SKM-1 treated with dmso at 0.1 percent for 144 hours (cell line): ENCODE data around the gene RBM17.
"Not testable (repeated sequence)": the region's sequence is repeated elsewhere in the genome, so short reads cannot be mapped to it uniquely, and the experiment has no call there.

Experiments
- DNase-seq: peaks from one replicate; lab custom pipeline; 2025; ENCODE audit not compliant: unreplicated experiment; lab: John Stamatoyannopoulos, UW

RBM17 gene

GRCh38 chr10:6108631-6109443 is 20.0 kb downstream of the RBM17 start:
- DNase-seq: peak; percentile 18

- no peak for DNase-seq
These were observed 20.6 kb downstream of the RBM17 start for GRCh38 chr10:6109444-6109775.

- DNase-seq: no peak
These were observed 21.3 kb downstream of the RBM17 start for GRCh38 chr10:6110136-6110535.

DNA sequence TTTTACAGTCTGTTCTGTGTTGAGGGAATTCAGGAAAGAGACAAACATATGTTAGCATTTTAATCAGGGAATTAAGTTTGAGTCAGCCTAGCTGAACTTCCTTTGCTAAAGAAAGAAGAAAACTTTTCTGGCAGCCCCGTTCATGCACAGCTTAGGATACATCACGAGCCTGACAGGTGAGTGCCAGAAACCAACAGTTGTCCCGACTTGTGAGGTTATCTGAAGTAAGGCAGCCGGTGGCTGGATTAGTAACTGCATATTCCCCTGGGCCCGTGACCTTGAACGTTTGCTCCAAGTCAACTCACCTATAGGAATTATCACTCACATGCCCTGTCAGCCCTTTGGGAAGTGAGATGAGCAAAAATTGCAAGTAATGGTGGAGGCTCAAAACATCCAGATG is 24.1 kb downstream of the RBM17 start:
- DNase-seq: no peak

DNA sequence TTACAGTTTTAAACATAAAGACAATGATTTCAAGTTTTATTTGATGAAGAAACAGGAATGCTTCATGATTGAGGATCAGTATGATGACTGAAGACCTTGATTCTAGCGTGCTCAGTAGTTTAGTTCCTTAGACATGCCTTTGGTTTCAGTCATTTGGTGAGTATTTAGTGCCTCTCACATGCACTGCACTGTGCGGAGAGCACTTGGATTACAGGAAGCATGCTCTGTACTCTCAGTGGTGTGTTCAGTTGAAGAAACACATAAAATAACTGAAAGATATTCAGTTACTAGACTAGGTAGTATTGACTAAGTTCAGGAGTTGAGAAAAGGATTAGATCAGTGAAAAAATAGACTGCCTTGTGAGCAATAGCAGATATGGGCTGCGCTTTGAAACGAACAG is 25.5 kb downstream of the RBM17 start:
- no peak for DNase-seq

GRCh38 chr10:6114805-6115341 is 26.0 kb downstream of the RBM17 start:
- DNase-seq: no peak

- DNase-seq: no peak
These were observed 26.6 kb downstream of the RBM17 start for GRCh38 chr10:6115411-6115810.

- DNase-seq: no peak
These were observed 27.1 kb downstream of the RBM17 start for GRCh38 chr10:6115824-6116350.

DNA sequence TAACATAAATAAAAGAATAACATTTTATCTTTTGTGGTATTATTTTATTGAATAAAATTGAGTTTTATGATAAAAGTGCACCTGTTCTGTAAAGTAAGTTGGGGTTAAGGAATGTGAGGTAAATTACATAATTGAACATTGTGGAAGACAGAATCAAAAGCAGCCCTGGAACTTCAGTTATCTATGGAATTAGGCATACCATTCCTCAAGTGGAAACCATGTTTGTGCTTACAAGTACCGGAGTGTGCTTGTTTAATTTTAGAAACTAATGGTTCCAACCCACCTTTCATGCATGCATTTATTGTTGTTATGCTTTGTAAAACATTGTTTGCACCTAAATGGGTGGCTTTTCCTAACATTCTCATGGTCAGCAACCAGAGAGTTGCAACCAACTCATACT is 28.0 kb downstream of the RBM17 start:
- DNase-seq: no peak

DNA sequence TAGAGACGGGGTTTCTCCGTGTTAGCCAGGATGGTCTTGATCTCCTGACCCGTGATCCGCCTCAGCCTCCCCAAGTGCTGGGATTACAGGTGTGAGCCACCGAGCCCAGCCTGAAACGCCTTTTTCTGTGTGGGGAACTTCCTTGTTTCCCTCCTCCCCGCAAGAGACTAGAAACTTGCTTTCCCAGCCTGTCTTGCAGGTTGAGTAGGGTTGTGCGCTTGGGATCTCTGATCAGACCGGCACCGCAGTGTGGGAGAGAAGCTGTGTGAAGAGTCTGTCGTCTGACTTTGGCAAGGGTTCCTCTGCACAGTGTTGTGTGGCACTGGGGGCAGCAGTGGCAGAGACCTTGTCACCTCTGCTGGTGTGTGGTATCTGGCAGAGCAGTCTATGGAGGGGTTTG is 28.9 kb downstream of the RBM17 start:
- DNase-seq: no peak

GRCh38 chr10:6119423-6119822 is 30.6 kb downstream of the RBM17 start:
- no peak for DNase-seq

- DNase-seq: no peak
These were observed 31.1 kb downstream of the RBM17 start for GRCh38 chr10:6119962-6120361.

DNA sequence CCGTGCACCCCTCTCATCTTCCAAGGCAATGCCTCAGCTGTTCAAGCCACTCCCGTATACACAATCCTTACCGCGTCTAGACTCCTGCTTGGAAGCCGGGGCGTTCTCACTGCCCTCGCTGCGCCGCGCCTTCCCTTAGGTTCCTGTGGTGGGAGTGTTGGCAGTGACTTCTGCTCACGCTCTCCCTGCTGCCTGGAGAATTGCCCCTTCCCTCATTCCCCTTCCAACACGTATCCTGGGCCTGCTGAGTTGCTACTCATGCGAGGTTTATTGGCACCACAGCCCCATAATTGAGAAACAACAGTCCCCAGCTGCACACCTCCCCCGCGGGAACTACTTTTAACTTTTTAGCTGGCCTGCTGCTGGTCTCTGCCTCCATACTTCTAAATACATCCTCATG is 31.9 kb downstream of the RBM17 start:
- no peak for DNase-seq

DNA sequence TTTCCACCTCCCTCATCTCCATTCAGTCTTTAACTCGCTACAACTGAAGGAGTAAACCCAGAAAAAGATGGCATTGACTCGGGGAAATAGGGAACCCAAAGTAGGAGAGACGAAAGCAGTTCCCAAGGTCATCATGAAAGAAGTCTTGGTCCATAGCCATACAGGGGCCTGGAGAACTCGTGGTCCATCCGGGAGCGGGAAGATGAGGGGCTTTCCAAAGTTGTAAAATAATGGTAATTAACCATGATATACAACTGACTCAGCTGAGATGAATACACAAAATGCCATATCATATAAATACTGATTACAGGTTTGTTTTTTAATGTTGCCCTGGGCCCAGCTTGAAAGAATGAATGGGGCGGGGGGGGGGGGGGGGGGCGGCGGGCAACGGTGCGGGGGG is 32.3 kb downstream of the RBM17 start:
- DNase-seq: no peak

DNA sequence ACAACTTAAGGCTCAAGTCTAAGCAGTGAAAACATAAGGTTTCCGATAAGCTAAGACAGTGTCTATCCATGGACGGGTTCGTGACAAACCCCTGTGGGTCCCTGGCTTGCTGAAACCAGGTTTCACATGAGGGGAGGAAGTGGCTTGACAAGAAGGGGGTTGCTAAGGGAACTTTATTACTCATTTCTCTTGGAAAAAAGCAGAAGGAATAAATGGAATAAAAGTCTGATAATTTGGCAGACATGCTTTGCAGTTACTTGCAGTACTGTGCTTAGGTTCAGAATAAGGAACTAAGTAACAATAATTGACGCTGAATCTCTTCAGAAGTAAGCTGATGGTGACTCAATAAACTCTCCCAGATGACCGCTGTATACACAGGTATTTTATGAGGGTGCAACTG is 34.7 kb downstream of the RBM17 start:
- peak; percentile 39 for DNase-seq

DNA sequence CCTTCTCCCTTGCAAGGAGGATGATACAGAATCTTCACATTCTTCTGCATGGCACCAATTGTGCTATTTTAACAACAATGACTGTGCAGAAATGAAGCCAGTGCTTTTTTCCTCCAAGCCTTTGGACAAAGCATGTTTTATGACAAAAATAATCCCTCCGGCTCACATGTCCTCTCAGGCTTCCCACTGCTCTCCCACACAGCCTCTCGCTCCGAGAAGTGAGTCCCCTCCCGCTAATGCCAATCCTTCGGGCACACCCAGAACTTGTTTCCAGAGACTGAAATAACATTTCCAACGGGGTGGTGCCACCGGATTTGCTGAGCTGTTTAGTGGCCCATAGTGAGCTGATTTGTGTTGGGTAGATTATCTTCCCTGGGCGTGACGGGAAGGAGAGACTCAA is 35.8 kb downstream of the RBM17 start:
- no peak for DNase-seq

GRCh38 chr10:6127461-6127860 is 38.6 kb downstream of the RBM17 start:
- not testable (repeated sequence) for DNase-seq

DNA sequence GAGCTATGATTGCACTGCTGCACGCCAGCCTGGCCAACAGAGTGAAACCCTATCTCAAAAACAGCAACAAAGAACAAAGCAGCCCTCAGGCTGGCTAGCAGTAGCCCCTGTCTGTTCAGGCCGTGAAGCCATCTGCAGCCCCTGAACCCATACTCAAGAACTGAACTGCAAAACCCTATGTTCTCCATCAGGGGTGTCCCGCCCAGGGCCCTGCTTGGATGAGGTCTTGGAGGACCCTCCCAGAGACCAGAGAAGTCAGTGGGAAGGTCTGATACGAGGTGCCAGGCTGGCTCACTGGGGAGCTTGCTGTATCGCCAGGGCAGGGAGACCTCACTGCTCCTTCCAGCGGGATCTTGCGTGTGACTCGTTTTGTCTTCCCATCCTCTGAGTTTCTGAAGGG is 39.3 kb downstream of the RBM17 start:
- no peak for DNase-seq

DNA sequence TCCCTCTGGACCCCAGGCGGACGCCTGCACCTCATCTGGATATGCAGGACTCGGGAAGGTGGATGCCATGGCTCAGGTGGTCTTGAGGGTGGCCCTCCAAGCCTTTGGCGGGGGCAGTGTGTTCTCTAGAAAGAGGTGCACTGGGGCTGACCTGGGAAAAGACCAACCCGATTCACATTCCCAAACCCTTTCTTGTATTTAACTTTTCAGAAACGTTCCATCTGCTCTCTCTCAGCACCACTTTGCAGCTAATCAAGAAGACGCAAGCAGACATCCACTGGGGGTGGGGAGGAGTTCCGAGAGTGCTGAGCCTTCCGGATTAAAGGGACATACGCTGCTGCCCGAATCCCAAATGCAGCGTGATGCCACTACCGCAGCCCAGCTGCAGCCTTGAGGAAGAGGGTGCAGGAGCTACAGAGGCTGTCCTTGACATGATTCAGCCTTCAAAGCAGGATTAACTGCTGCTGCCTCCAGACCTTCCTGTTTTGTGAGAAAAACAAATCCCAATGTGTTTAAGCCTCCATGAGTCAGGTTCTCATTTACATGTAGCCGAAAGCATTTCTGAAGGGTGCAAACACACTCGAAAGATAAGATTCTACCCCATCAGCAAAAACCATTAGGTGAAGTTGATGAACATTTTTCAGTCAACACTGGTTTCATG is 39.9 kb downstream of the RBM17 start:
- no peak for DNase-seq

DNA sequence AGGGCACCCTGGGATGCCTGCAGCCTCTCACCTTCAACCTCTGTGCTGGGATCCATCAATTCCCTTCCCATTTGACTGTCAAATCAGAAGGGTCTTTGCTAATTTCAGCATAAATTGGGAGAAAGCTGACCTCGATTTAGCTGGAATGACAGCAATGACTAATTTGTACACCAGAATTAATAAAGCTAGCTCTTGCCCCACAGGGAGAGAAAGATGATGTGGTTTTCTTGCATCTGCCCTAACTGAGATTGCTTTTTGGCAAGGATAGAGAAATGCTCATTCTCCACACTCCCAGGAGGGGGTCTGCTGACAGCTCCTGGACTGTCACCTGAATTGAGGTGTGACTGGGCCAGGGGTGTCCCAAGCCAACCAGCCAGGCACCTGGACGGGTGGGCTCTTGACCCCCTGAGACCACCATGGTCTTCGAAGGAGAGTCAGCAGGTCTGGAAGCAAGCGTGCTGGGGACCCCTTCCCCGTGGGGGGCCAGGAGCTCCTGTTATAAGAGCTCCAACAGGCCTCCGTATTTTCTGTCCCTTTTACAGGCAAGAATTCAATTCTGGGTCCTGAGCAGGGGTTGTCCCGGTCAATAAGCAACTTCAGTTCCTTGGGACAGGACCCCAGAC is 42.1 kb downstream of the RBM17 start:
- DNase-seq: no peak

DNA sequence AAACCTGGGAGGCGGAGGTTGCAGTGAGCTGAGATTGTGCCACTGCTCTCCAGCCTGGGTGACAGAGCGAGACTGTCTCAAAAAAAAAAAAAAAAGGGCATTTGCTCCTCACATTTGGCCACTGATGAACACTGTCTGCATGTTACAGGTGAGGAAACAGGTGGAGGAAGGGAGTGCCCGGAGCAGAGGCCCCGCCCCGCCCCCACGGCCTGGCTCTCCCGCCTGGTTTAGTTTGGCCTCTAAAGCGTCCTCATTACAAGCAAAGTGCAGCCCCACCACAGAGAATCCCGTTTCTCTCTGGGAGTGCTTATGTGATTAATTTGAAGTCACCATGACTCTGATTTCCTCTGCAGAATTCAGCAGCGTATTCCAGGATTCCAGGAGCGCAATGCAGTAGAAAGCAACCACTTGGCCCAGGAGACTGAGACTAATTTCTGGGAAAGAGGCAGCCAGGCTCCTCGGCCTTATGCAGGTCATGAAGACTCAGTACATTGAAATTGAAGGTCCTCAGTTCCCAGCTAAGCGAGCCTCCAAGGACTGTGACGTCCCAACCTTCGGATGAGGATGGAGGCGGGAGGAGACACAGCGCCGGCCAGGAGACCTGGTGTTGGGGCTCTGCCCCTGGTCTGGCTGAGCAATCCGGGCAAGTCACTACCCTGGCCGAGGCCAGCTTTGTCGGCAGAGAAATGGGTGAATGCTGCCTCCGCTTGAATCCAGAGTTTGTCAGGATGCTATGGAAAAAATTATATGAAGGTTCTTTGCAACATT is 44.7 kb downstream of the RBM17 start:
- no peak for DNase-seq
